Stimulated activated CD4-positive, alpha-beta T cell treated with anti-CD3 and anti-CD28 coated beads, Interleukin-1b, Interleukin-23, amount 100 ng/mL, for 48 hours (primary cell): ENCODE results near the gene EPHA2.
A peak's percentile ranks its signal among the peaks of the same experiment; 100 is the strongest.

Source experiments
- DNase-seq: peaks from one replicate; pipeline ENCODE4 v3.0.0-alpha.2; 2020

The EPHA2 gene

DNA sequence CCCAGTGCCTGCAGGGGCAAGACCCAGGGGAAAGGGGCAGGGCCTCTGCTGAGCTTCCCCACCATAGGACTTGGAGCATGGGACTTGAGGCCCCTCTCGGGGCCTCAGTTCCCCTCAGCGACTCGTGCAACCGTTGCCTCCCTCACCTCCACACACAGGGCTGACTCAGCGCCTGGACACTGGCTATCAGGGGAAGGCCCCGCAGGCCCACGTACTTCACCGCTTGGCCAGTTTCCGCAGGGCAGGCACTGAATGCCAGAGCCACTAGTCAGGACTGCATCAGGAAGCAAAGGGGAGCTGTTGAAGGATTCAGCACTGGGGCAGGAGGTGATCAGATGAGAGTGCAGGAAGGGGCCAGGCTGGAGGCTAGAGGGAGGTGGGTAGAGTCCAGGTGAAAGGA lies 66.9 kb downstream of the EPHA2 start:
- DNase-seq = no peak

- no peak for DNase-seq
Measured at GRCh38 chr1:16088351-16088911, 67.4 kb downstream of the EPHA2 start.

GRCh38 chr1:16087733-16088132 lies 68.1 kb downstream of the EPHA2 start:
- DNase-seq = no peak

DNA sequence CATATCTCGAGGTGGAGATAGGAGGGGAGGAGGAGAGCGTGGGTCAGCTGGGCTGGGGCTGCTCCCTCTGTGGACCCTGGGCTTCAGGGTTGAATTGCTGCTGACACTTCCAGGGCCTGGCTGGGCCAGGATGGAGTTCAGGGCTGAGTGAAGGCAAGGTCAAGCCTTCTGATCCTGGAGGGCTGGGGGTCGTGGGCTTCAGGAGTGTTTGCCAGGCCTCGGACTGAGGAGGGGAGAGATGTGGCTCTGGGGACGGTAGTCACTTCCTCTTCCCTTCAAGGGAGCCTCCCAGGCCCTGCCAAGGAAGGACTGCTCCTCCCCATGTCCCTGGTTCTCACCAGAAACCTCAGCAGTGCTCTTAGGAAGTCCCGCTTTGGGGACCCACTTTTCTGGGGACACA lies 70.3 kb downstream of the EPHA2 start:
- no peak for DNase-seq

- no peak for DNase-seq
Measured at GRCh38 chr1:16083486-16083885, 72.4 kb downstream of the EPHA2 start.

DNA sequence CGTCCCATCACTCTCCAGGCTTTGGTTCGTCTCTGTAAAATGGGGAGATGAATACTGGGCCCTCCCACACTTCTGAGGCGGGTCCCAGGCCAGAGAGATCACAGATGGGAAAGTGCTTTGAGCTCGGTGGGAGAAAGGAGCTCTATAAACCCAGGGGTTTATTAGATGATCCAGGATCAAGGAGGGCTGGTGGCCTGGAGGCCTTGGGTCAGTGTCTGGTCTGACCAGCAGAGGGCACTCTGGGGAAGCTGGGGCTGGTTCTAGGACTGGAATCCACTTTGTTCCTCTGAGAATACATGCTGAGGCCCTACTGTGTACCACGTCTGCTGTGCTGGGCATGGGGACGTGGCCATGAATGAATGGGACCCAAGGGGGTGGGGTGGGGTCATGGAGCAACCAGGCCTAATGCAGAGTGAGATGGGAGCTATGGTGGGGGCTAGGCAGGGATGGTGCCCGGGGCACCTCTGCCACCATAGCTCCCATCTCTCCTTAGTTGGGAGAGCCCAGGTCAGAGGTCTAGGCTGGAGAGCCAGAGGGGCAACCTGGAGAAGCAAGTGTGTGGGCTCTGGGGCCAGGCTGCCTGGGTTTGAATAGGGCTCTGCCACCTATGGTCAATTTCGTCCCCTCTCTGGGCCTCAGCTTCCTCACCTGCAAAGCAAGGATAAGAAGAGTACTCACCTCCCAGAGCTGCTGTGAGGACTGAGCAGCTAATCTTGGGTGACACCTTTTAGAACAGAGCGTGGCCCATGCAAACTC lies 73.4 kb downstream of the EPHA2 start:
- DNase-seq = peak; percentile 66

DNA sequence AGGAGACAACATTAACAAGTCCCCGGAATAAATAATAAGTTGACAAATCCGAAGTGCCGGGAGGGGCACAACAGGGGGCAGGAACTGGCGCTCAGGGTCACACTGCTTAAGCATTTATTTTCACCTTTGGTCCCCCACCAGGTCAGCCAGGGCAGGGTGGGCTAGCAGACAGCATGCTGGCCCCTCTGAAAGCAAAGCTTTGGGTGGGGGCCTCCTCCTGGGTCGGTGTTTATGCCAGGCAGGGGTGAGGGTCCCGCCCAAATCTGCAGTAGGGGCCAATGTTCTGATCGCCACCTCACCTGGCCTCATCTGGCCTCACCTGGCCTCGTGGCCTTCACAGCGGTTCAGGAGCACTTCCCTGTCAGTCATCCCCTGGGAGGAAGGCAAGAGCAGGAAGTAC lies 74.2 kb downstream of the EPHA2 start:
- no peak for DNase-seq

DNA sequence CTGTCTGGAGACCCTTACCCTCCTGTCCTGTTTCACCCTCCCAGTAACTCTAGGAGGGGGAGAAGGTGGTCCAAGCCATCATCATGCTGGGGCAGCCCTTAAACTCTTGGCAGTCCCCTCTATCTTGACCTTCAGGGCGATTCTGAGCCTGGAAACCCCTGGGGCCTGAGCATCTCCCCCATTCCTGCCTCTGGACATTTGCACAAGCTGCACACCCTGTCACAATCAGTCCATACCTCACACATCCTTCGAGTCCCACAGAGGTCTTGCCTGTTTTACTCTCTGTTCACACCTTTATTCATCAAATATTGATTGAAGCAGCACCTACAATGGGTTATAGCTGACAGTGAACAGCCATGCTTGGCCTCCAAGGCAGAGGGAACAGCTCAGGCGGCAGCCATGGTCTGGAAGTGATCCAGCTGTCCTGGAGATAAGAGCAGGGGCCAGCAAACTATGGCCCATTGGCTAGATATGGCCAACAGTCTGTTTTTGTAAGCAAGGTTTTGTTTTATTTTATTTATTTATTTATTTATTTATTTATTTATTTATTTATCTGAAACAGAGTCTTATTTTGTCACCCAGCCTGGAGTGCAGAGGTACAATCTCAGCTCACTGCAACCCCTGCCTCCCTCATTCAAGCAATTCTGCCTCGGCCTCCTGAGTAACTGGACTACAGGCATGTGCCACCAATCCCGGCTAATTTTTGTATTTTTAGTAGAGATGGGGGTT lies 75.3 kb downstream of the EPHA2 start:
- DNase-seq = no peak

DNA sequence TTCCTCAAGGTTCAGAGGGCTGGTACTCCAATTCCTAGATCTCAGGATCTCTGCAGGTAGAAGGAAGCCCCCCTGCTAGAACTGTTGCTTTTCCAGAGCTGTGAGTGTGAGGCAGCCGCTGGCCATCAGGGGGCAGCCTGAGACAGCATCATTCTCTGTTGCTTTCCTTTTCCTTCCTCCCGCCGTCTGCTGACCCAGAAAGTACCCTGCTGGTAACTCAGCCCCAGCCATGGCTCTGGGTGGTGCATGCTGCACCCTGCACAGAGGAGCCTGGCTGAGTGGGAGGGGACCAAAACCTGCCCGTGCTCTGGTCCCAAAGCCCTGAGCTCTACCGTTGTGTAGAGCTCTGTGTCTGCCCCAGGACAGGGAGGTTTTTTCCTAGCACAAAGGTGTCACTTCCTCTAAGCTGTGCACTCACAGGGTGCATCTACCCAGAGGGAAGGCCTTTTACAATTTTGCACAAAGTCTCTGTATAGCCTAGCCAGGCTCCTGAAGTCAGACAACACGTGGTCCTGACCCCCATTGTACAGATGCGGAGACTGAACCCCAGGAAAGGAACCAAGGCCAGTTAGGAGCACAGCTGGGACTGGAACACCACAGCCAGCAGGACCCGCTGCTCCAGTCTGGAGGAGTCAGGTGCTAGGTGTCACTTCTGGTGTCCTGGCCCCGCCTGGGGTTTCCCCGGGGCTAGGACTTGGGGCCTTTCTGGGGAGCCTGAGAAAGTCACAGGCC lies 76.8 kb downstream of the EPHA2 start:
- peak; percentile 72 for DNase-seq

DNA sequence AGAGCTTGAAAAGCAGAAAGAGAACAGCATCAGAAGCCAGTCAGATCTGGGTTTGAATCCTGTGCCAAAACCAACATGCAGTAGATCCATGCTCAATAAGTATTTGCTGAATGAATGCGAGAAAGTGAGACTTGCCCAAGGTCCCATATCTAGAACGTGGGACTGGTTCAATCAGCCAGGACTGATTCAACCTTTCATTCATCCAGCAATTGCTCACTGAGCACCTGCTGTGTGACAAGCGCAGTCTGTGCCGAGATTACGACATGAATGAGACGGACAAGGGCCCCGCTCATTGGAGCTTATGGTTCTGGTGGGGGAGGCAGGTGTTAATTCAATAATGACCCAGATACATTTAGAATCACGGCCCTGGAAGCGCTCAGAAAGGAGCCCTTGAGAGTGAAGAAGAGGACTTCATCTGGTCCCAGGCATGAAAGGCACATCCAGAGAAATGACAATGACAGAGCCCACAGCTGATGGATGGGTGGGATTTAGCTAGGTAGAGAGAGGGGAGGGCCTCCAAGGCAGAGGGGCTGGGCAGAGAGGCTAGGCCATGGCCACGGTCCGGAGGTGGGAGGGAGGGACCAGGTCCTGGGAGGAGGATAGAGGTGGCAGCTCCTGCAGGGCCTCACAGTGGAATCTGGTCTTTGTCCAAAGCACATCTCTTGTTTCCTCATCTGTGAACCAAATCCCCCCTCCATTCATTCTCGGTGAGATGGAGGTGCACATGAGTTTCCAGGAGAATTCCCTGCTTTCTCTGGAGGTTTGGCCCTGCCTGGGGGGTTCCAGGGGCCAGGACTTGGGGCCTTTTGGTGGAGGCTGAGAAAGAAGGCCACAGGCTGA lies 78.2 kb downstream of the EPHA2 start:
- DNase-seq = no peak

DNA sequence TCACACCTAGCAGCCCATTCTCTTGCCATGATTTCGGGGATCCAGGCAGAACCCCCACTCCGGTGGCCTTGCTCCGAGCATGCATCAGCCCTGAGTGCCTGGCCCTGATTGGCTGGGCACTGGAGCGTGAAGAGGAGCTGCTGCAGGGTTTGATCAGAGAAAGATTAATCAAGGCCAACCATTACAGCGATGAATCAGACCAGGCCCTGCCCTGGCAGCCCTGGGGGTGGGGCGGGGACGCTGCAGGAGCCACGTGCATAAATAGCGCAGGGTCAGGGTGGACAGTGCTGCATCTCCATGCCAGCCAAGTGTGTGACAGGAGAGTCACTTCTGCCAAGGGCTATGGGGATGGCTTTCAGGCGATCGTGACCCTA lies 79.0 kb downstream of the EPHA2 start:
- DNase-seq = no peak

GRCh38 chr1:16076031-16076864 lies 79.6 kb downstream of the EPHA2 start:
- no peak for DNase-seq

DNA sequence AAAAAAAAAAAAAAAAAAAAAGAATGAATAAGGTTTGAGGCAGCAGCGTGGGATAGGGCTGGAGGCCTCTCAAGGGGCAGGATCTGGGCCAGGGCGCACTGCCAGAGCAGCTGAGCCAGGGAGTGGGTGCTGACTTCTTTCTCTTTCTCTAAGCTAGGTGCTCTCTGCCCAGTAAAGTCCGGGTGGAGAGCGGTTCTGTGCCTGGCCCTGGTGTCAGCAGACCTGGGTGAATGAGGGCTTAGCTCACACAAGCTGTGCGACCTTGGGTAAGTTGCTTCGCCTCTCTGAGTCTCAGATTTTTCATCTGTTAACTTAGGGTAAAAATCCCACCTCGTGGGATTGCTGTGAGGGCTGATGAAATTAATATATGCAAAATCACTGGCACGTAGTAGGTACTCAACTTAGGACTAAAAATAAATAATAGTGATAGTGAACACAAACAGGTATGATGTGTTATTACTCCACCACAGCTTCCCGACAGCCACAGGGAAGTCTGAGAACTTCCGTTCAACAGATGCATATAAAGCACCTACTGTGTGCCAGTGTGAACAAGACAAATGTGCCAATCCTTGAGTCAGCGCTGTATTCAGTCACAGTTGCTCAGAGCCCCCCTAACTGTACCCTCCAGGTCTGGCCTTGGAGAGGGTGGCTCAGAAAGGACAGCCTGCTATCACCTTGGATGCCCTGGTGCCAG lies 80.4 kb downstream of the EPHA2 start:
- no peak for DNase-seq
